T-helper 17 cell (primary cell): ENCODE data around the gene SLC44A3. TPM values are rescaled to one million over a fixed set of nuclear protein-coding genes. Genes with fewer than 3 reads are reported as not detected.

Source experiments
- ATAC-seq: fragments of 150-1000 bp; cut with Tn5 transposase; 2 replicates; pipeline ENCODE4 v1.10.0; 2021; ENCODE audit warnings: mild to moderate bottlenecking, moderate library complexity
- DNase-seq, 3 donors: peaks; one replicate each; pipeline versions ENCODE4 v3.0.0 to v3.0.0-alpha.2; 2020 to 2021
- H3K9me3 ChIP-seq: one replicate; pipeline ENCODE4 v1.7.0; 2013; ENCODE audit warnings: low read length, mild to moderate bottlenecking; ENCODE audit not compliant: control insufficient read depth, poor library complexity, severe bottlenecking
- H3K27ac Mint-ChIP-seq: one replicate; pipeline ENCODE4 v1.8.0; 2022; ENCODE audit warnings: mild to moderate bottlenecking, moderate library complexity, mixed read lengths
- H3K27me3 Mint-ChIP-seq: one replicate; pipeline ENCODE4 v1.8.0; 2022; ENCODE audit warnings: mixed read lengths
- H3K36me3 Mint-ChIP-seq: one replicate; pipeline ENCODE4 v1.8.0; 2022; ENCODE audit warnings: low read depth, mixed read lengths
- H3K4me1 Mint-ChIP-seq: one replicate; pipeline ENCODE4 v1.8.0; 2022; ENCODE audit warnings: mild to moderate bottlenecking, mixed read lengths
- H3K4me3 Mint-ChIP-seq: one replicate; pipeline ENCODE4 v1.8.0; 2022; ENCODE audit warnings: mild to moderate bottlenecking, moderate library complexity, mixed read lengths
- total RNA-seq, 4 donors: library from RNA in 2 of 4; stranded (reverse) in 2 of 4; gene quantifications; one replicate each; pipeline ENCODE4 v1.2.3 and lab custom pipeline; 2022 to 2026

Gene SLC44A3
- total RNA-seq, 2 donors from 2014 or later, result 0.68 to 2.1 TPM

DNA sequence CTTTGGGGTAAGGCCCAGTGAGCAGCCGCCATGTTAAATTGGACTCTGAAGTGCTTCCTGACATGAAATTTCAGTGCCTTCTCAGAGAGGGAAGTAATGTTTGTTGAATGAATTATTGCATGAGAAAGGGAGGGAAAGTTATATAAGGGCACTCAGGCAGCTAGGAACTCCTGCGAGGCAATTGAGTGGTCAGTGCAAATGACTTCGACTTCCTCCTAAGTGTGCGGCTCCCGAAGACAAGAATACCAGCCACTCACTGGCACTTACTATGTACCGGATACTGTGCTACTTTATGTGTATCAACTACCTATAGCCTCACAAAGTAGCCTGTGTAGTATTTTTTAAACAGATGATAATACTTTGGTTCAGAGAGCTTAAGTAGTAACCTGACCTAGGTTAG, 54.3 kb downstream of the SLC44A3 start:
- H3K27ac Mint-ChIP-seq, result no peak overlapping the region
- peaks cover 2% of the 10 kb centered on the region for H3K4me1 Mint-ChIP-seq
- H3K36me3 Mint-ChIP-seq, result no peaks in the 10 kb centered on the region
- peaks cover 45% of the 10 kb centered on the region for H3K27me3 Mint-ChIP-seq
- DNase-seq, result no peak
- H3K9me3 ChIP-seq, result no peaks in the 10 kb centered on the region
- H3K4me3 Mint-ChIP-seq, result no peak overlapping the region
- ATAC-seq, result no peak

DNA sequence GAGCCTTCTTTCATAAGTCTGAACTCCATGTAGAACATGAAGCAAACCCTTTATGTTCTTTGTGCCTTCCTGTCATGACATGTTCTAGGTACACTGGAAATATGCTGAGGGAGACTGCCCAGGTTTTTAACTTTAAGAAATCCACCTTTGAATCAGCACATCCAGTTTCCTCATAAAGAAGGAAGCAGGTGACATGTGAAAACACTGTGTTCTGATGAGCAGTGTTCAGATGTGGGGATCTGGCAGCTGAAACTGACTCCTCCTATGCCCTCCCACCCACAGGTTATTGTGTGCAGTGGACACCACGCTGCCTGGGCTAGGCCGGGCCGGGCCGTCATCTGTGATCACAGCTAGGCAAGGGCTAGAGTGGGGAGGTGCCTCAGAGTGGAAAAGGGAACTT, 55.6 kb downstream of the SLC44A3 start:
- Mint-ChIP-seq H3K36me3 (no peaks in the 10 kb centered on the region), H3K4me1 (peaks cover 2% of the 10 kb centered on the region), H3K27ac (no peak overlapping the region), H3K27me3 (peaks cover 41% of the 10 kb centered on the region), H3K4me3 (no peak overlapping the region)
- no peaks in the 10 kb centered on the region for H3K9me3 ChIP-seq
- DNase-seq, result no peak
- ATAC-seq, result no peak

DNA sequence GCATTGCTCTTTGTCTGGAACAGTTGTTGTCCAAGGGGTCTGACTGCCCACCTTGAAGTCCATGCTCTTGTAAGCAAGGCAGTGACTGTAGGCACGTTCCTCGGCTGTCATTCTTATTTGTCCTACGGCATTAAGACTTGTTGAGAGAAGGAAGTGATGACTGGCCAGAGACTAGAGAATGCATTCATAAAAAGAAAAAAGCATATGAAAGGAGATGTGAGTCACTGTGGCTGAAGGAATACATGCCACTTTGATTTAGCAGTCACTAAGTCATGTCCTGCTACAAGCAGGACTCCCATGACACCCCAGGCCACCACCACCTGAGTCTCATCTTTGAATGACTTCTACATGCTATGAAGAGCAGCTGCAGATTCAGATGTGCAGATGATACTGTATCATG, 56.2 kb downstream of the SLC44A3 start:
- DNase-seq (no peak), ATAC-seq (no peak)
- no peaks in the 10 kb centered on the region for H3K9me3 ChIP-seq
- Mint-ChIP-seq H3K4me1 (peaks cover 2% of the 10 kb centered on the region), H3K4me3 (no peak overlapping the region), H3K27me3 (peaks cover 39% of the 10 kb centered on the region), H3K36me3 (no peaks in the 10 kb centered on the region), H3K27ac (no peak overlapping the region)

DNA sequence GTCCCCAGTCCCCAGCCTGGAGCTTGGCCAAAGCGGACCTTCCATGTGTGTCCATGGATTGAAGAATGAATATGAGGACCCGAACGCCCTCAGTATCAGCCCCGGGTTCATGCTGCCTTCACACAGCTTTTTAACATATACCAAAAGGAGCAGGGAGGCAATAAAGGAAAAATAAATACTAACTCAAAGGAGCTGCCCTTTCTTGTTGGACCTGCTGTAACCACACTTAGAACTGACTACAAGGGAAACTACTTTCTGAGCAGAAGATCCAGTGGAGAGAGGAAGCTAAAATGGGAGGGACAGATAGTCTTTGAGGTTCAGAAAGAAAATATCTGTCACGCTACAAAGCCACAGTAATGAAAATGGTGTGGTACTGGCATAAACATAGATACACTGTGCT, 58.2 kb downstream of the SLC44A3 start:
- DNase-seq (no peak), ATAC-seq (no peak)
- Mint-ChIP-seq H3K27me3 (peaks cover 34% of the 10 kb centered on the region), H3K4me1 (peaks cover 8% of the 10 kb centered on the region), H3K4me3 (no peak overlapping the region), H3K36me3 (no peaks in the 10 kb centered on the region), H3K27ac (no peak overlapping the region)
- H3K9me3 ChIP-seq, result no peaks in the 10 kb centered on the region

DNA sequence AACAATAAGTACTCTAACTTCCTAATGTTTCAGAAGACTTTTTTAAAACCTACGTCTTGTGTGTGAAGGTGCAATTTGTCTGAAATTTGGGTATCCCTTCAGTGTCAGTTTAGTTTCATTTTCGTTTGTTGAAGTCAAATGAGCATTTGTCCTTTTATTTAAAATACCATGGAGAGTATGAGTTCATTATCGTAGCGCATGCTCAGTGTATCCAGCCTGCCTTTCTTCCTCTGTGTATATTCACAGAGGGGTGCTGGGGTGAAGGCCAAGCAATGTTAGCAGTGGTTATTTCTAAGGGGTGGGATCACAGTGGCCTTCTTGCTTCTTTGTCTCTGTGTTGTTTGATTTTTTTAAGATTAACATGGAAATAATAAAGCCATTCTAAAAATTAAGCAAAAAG, 63.5 kb downstream of the SLC44A3 start:
- Mint-ChIP-seq H3K4me1 (peaks cover 13% of the 10 kb centered on the region), H3K27ac (peak overlapping the region; percentile 67), H3K4me3 (peak overlapping the region; percentile 43), H3K36me3 (peaks cover 2% of the 10 kb centered on the region), H3K27me3 (peaks cover 5% of the 10 kb centered on the region)
- DNase-seq (no peak), ATAC-seq (peak; percentile 56)
- H3K9me3 ChIP-seq, result no peaks in the 10 kb centered on the region

DNA sequence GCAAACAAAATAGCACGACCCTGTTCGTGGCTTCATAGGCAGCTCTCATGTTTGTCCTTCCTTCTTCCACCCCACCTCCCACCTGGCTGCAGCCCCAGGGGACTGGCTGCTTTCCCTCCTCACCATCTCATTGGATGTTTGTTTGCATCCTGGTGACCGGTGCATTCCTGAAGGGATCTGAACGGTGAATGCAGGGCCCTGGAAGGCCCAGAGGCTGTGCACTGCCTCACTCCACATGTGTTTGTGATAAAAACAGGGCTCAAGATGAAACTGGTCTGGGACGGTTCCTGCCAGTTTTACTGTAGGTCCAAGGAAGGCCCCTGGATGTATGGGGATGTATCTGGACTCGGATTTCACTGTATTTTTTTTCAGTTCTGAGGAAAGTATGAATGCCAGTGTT, 63.9 kb downstream of the SLC44A3 start:
- no peaks in the 10 kb centered on the region for H3K9me3 ChIP-seq
- H3K4me3 Mint-ChIP-seq, result no peak overlapping the region
- no peak for ATAC-seq
- no peak for DNase-seq
- peaks cover 5% of the 10 kb centered on the region for H3K27me3 Mint-ChIP-seq
- H3K4me1 Mint-ChIP-seq, result peaks cover 13% of the 10 kb centered on the region
- peak overlapping the region; percentile 67 for H3K27ac Mint-ChIP-seq
- peaks cover 2% of the 10 kb centered on the region for H3K36me3 Mint-ChIP-seq

DNA sequence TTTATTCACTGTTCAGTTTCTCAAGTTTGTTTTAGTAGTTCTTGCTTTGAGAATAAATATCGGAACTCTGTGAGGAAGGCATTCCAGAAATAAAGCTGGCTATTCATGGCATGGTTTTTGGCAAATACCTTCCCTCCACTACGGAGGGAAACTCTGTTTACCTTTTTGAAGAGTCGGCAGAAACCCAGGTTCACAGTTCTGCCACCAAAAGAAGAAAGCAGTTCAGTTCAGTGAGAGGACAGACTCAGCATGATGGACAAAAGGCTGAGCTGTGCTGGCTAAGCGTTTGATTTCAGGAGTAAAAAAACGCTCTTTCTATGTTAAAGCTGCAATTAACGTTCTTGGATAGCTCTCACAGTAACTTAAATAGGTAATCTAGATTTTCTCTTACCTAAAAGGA, 64.3 kb downstream of the SLC44A3 start:
- peaks cover 5% of the 10 kb centered on the region for H3K27me3 Mint-ChIP-seq
- ATAC-seq, result no peak
- H3K36me3 Mint-ChIP-seq, result peaks cover 2% of the 10 kb centered on the region
- DNase-seq, result no peak
- no peak overlapping the region for H3K4me3 Mint-ChIP-seq
- peaks cover 13% of the 10 kb centered on the region for H3K4me1 Mint-ChIP-seq
- H3K9me3 ChIP-seq, result no peaks in the 10 kb centered on the region
- H3K27ac Mint-ChIP-seq, result no peak overlapping the region

DNA sequence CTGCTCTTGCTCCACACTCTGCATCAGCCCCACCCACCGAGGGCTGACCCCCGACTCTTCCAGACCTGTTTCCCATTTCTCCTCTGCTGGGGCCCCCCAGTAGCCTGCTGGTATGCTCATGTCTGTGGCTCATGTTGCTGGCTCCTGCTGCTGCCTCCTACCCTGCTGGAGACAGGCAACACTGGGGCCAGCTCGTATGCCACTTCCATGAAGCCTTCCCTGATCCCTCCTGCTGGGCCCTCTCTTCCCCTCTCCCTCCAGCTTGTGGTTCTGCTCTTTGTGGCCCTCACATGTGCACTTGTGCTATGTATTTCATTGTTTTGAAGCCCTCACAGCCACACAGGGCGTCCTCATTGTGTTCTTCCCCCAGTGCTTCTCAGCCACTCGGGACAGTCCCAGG, 66.2 kb downstream of the SLC44A3 start:
- peaks cover 5% of the 10 kb centered on the region for H3K36me3 Mint-ChIP-seq
- DNase-seq (no peak), ATAC-seq (no peak)
- peaks cover 13% of the 10 kb centered on the region for H3K4me1 Mint-ChIP-seq
- H3K27ac Mint-ChIP-seq, result no peak overlapping the region
- H3K27me3 Mint-ChIP-seq, result peaks cover 12% of the 10 kb centered on the region
- no peaks in the 10 kb centered on the region for H3K9me3 ChIP-seq
- H3K4me3 Mint-ChIP-seq, result no peak overlapping the region

DNA sequence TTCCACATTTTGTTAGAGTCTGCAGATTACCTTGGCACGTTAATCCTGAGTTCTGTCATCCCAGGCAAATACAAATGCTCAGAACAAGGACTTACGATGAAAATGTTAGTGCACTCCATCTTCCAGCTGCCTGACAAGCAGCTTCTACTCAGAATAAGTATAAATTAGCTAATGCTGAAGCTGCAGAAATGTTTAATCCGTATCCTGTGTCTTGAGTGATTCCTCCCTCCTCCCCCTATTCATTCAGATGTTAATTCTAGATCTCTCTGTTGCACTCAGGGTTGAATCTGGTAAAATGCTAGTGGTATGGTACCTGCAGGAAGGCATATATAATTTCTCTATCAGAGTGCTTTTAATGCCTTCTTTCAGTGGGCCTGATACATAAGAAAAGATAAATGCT, 66.9 kb downstream of the SLC44A3 start:
- no peak for DNase-seq
- Mint-ChIP-seq H3K27ac (no peak overlapping the region), H3K27me3 (peaks cover 12% of the 10 kb centered on the region), H3K36me3 (peaks cover 5% of the 10 kb centered on the region), H3K4me1 (peaks cover 13% of the 10 kb centered on the region), H3K4me3 (no peak overlapping the region)
- H3K9me3 ChIP-seq, result no peaks in the 10 kb centered on the region
- ATAC-seq, result no peak

DNA sequence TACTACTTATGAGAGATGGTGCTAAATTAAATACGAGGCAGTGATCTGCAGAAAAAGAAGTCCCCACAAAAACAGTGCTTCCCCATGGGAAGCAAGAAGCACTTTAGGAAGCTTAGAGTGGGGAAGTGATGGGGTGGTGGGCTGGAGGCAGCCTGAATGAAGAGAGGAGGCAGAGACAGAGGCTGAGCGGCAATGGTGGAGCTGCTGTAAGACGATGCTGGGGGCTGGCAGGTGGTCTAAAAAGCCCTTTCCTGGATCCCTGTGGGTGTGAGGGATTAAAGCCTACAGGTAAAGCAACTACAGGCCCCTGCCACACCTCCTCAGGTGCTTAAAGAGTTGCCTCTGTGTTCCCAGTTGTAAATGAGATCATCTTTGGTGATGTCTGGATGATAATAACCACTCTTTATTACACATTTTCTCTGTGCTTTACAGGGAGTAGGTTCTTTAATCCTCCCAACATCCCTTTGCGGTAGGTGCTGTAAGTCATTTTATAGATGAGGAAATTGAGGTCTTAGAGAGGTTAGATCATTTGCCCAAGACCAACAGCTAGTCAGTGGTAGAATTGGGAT, 67.5 kb downstream of the SLC44A3 start:
- no peak for ATAC-seq
- H3K36me3 Mint-ChIP-seq, result peaks cover 5% of the 10 kb centered on the region
- peaks cover 12% of the 10 kb centered on the region for H3K27me3 Mint-ChIP-seq
- H3K4me1 Mint-ChIP-seq, result peaks cover 12% of the 10 kb centered on the region
- H3K4me3 Mint-ChIP-seq, result no peak overlapping the region
- no peaks in the 10 kb centered on the region for H3K9me3 ChIP-seq
- no peak overlapping the region for H3K27ac Mint-ChIP-seq
- DNase-seq, result no peak

DNA sequence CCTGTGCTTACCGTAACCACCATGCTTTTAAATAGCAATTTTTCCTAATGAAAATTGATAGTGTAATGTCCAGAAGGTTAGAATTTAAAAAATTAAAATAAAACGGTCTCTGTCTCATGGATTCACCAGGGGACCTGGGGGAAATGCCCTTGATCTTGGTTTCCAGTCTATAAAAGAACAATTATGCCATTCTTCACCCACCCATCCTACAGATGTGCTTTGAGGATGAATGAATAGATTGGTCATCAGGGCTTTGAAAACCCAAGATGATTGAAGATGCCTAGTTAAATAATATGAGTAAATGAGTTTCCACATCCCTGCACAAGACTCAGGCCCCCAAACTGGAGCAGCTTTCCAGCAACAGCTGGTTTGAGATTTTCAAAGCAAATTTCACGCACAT, 68.0 kb downstream of the SLC44A3 start:
- H3K27me3 Mint-ChIP-seq, result peaks cover 12% of the 10 kb centered on the region
- no peaks in the 10 kb centered on the region for H3K9me3 ChIP-seq
- ATAC-seq (no peak), DNase-seq (no peak)
- no peak overlapping the region for H3K4me3 Mint-ChIP-seq
- peaks cover 8% of the 10 kb centered on the region for H3K4me1 Mint-ChIP-seq
- peaks cover 5% of the 10 kb centered on the region for H3K36me3 Mint-ChIP-seq
- no peak overlapping the region for H3K27ac Mint-ChIP-seq

DNA sequence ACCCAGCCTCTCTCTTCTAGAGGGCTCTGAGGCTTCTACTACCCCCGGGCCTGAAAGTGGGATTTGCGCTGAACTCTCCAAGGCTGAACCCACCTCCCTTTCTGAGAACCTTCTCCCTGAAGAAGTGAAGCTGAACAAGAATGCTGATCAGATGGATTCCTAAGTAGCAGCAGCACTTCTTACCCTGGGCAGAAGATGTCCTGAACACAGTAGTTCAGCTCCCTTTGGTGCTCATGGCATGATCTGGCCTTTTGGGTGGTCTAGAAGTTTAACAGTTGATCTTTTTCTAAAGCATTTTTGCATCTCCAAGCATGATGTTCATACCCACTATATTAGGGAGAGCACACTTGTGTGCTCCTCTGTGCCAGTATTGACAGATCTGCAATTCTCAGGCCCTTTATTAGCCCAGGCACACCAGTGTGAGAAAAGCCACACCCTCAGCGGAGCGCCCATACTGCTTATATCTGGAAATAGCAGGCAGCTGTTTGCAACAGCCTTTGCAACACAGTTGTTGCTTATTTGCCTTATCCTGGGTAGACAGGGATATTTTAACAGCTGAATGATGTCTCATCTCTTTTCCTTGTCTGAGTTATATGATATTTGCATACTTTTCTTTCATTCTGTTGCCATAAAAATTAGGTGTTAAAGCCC, 72.6 kb downstream of the SLC44A3 start:
- Mint-ChIP-seq H3K27me3 (peaks cover 19% of the 10 kb centered on the region), H3K4me1 (no peaks in the 10 kb centered on the region), H3K4me3 (no peak overlapping the region), H3K27ac (no peak overlapping the region), H3K36me3 (peaks cover 7% of the 10 kb centered on the region)
- no peaks in the 10 kb centered on the region for H3K9me3 ChIP-seq
- ATAC-seq, result no peak
- no peak for DNase-seq

DNA sequence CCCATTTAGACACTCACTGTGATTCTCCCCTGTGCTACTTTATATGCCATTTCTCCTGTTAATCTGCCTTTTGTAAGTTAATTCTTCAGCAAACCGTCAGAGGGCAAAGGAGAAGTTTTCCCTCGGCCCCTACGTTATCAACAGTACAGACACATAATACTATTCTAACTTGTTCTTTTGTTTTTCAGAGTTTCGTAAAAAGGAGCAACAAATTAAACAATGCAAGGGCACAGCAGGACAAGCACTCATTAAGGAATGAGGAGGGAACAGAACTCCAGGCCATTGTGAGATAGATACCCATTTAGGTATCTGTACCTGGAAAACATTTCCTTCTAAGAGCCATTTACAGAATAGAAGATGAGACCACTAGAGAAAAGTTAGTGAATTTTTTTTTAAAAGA, 74.5 kb downstream of the SLC44A3 start:
- peaks cover 7% of the 10 kb centered on the region for H3K36me3 Mint-ChIP-seq
- no peak overlapping the region for H3K4me3 Mint-ChIP-seq
- DNase-seq, result no peak
- peaks cover 19% of the 10 kb centered on the region for H3K27me3 Mint-ChIP-seq
- no peak overlapping the region for H3K27ac Mint-ChIP-seq
- no peak for ATAC-seq
- no peaks in the 10 kb centered on the region for H3K4me1 Mint-ChIP-seq
- H3K9me3 ChIP-seq, result no peaks in the 10 kb centered on the region

DNA sequence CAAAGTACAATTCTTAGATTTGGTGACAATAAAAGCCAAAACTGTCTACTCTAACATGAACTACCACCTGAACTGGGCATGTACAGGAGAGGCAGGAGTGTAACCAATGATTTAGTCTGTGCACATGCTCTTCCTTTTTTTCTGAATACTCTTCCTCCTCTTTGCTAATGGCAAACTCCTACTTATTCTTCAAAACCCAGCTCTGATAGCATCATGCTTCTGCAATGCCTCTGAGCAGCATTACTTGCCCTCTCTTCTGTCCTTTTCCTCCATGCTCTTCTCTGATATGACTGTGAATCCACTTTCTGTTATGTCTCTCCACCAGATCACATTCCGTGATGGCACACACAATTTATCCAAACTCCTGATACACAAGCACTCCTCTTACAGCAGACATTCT, 75.4 kb downstream of the SLC44A3 start:
- H3K9me3 ChIP-seq, result no peaks in the 10 kb centered on the region
- H3K27ac Mint-ChIP-seq, result no peak overlapping the region
- ATAC-seq, result no peak
- peaks cover 4% of the 10 kb centered on the region for H3K36me3 Mint-ChIP-seq
- no peak for DNase-seq
- no peak overlapping the region for H3K4me3 Mint-ChIP-seq
- H3K4me1 Mint-ChIP-seq, result no peaks in the 10 kb centered on the region
- H3K27me3 Mint-ChIP-seq, result peaks cover 13% of the 10 kb centered on the region
